GM04503 (cell line): ENCODE data around the gene APH1B.
"Not testable (repeated sequence)": the region's sequence is repeated elsewhere in the genome, so short reads cannot be mapped to it uniquely, and the experiment has no call there.

Source experiments
- DNase-seq: peaks from one replicate; pipeline ENCODE4 v3.0.0-alpha.2; 2012; ENCODE audit warnings: low read depth

The APH1B gene

DNA sequence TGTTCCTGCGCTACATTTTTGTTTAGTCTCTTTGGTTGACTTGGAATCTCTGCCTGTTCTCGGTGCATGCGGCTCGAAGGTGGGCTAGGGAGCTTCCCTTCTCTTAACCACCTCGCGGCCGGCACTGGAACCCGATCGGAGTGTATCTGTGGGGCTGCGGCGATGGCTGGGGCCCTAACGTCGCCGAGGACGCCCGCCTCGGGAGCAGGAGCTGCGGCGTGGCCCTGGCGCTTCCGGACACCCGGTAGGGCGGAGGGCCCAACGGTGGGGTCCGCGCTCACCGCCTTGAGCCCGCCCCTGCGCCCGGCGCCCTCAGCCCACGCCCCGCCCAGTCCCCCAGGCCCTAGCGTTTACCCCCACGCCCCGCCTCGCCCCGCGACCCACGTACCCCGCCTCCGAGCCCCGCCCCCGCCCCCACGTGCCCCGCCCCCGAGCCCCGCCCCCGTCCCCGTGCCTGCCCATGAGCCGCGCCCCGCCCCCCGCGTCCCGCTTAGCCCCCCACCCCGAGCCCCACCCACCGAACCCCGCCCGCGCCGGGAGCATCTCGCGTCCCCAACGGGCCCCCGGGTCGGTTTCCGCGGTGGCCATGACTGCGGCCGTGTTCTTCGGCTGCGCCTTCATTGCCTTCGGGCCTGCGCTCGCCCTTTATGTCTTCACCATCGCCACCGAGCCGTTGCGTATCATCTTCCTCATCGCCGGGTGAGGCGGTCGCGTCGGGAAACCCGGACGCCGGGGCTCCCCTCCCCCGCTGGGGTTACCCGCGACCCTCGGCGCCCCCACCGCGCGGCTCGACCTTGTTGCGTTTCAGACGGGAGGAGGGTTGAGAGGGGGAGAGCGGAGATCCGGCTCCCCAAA lies at the start of gene APH1B:
Gene APH1B, plus strand, starts transcription at position 568 of the 855 bp plus-strand sequence. Its CDS starts 19 bp downstream, at position 587.
- no peak for DNase-seq

DNA sequence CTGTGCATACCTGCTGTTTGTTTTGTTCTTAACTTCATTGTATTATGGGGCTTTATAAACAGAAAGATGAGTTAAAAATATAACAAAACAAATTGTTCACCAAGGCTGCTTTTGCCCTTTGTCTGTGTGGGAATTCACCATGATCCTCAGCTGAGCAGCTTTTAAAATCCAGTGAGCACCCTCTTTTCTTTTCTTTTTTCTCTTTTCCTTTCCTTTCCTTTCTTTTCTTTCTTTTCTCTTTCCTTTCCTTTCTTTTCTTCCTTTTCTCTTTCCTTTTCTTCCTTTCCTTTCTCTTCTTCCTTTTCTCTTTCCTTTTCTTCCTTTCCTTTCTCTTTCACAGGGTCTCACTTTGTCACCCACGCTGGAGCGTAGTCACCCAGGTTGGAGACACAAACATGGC lies 49.7 kb upstream of the APH1B start:
- DNase-seq: no peak

DNA sequence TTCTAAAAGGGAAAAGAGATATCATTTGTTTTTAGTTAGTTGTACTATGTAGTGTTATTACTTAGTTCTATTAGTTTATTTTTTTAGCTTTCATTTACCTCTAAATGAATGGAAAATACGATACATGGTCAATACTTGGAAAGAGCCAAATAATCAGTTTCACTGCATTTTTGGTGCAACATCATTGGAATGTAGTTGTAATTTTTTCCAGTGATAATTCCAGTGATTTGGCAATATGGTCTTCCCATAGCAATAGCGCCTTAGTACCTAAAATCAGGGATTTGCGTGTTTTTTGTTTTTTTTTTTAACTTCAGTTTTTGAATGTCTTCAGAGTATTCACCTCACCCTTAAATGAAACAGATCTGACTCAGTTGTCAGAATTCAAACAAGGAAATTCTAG lies 46.2 kb upstream of the APH1B start:
- no peak for DNase-seq

DNA sequence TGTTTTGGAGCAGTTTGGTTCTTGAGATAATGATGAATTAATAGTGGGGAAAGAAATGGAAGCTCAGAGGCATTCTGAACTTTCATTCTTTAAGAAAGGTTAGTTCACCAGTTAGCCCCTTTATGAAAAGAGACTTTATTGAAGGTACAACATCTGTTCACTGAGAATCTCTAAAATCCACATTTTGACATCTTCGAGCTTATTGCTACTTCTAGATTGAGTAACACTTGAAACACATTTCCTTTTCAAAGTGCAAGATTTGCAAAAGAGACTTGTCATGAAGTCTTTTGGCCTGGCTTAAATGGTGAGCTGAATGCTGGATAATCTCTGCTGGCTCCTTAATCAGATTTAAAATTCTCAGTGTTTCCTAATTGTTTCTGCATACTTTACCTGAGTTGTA lies 45.7 kb upstream of the APH1B start:
- DNase-seq: no peak

DNA sequence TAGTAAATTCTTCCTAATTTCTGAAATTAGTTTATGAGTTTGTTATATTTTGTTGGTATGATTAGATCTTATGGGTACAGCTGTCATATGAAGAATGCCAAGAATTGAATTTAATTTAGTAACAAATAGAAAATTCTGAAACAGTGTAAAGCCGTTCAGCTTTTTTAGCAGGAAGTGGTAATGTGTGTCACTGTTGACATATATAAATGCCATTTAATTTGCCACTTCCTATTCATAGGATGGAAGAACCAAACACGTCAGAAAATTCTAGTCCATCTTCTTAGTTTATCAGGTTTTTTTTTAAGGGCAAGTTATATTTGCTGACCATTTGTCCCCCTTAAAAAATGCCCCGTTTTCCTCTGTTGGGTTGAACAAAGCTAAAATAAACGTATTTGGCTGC lies 45.0 kb upstream of the APH1B start:
- DNase-seq: no peak

DNA sequence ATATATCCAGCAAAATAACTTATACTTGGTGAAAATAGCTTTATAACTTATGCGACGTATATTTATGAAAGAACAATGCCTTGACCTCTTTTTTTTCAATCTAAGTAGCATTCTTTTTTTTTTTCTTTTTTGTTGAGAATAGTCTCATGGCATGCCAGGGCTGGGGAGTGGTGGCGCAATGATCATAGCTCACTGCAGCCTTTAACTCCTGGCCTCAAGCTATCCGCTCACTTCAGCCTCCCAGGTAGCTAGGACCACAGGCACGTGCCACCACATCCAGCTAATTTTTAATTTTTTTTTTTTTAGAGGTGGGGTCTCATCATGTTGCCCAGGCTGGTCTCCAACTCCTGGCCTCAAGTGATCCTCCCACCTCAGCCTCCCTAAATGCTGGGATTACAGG lies 44.5 kb upstream of the APH1B start:
- no peak for DNase-seq

DNA sequence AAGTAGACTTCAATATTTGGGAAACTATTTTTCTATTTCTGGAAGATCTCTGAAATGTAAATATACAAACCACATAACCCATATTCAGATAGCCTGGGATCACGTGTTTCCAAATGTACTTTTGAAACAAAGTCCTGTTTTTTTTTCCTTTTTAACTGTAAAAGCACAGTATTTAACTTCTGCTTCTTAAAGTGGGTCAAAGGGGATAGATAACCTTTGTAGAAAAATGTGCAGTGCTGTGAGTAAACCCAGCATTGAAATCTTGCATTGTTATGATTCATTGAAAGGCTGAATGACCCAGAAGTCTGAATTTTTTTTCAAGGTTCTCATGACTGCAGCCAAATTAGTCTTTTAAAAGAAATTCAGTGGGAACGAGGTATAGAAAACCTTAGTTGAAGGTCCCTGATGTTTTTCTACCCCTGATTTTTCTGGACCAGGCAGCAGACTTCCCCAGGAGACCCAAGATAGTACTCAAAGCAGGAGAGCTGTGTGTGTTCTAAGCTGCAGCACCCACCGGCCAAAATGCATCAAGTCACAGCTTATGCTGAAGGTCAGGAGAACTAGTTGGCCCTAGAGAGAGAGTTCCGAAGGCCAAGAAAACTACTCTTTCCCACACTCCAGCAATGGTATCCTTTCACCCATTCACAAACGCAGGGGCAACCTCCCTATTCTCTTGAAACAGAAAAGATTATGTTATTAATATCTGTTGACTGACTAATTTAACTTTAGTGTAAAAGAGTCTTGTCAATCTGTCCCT lies 43.6 kb upstream of the APH1B start:
- no peak for DNase-seq

DNA sequence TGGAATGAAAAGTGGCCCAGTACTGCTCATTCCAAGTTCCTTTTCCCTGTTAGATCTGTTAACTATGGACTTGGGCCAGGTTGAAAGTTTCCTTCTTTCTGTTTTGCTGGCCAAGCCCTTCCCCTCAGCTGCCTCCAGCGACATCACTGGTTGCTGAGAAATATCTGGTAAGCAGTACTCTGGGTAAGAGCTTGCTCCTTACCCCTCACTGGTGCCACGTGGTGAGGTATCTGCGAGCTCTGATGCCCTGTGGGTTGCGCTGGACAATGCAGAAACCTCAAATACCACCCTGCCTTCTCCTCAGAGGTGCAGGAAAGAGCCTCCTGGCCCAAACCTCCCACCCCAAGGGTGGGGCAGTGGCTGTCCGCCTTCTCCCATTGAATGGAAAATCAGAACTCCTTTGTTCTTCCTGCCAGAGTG lies 42.9 kb upstream of the APH1B start:
- DNase-seq: no peak

DNA sequence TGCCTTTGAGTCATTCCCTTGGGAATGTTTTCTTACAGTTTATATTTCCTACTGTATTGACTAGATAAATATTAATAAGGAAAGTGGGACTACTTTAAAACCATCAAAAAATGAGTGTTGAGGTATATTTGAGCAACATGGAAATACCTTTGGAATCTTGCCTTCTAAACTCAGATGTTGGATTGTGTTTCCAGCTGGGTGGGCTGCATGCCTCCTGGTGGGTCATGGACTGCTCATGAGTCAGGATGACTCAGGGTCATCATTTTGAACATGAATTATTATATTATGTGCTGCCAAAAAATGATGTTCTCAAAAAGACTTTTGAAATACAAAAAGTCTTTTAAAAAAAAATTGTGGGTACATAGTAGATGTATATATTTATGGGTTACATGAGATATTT lies 41.1 kb upstream of the APH1B start:
- DNase-seq: no peak

DNA sequence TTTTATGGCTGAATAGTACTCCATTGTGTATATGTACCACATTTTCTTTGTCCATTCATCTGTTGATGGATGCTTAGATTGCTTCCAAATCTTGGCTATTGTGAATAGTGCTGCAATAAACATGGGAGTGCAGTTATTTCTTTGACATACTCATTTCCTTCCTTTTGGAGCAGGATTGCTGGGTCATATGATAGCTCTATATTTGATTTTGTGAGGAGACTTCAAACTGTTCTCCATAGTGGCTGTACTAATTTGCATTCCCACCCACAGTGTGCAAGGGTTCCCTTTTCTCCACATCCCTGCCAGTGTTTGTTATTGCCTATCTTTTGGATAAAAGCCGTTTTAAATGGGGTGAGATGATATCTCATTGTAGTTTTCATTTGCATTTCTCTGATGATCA lies 40.3 kb upstream of the APH1B start:
- DNase-seq: not testable (repeated sequence)

DNA sequence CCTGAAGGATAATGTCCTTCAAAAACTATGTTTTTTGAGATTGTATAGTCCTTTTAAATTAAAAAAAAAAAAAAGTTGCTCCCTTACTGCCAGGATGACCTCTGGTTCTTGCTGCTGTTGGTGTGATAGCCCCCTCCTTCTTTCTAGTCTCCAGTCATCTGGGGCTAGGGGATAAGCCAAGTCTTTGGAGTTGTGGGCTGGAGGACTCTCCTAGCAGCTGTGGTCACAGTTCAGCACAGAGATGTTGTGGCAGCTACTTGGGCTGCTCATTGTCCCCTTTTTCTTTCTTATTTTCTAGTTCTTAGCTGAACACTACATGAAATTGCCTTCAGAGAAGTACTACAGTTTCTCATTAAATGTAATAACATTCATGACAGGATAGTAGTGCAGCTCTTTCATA lies 39.2 kb upstream of the APH1B start:
- DNase-seq: no peak

DNA sequence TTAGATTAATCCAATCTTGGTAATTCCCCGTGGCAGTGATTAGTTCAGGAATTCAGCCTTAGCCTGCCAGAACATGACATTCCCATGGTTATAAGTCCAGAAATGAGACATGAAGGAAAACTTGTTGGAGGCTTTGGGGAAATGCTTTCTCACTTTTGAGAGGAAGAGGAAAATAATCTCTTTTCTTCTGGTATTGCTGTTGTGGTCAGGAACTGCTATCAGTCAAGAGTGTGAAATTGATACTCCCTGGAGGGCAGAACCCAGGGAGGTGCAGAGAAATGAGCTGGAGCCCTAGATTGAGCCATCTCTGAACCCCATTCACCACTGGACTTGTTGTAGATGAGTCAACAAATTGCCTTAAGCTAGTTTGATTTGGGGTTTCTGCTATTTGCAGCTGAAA lies 38.6 kb upstream of the APH1B start:
- no peak for DNase-seq

DNA sequence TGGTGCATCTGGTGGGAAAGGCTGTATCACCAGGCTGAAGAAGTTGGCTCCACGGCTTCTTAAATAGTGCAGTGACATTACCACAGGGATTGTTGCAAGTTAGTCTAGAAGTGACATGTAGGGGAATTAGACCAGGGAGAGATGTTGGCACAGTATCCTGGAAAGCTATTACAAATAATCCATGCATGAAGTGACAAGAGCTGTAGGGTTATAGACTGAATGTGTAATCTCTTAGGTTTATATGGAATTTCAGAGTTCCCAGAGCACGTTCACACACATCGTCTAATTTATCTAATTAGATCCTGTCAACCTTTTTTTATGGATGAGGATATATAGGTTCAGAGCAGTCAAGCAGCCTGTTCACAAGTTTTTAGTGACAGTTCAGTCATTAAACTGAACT lies 37.3 kb upstream of the APH1B start:
- DNase-seq: no peak

DNA sequence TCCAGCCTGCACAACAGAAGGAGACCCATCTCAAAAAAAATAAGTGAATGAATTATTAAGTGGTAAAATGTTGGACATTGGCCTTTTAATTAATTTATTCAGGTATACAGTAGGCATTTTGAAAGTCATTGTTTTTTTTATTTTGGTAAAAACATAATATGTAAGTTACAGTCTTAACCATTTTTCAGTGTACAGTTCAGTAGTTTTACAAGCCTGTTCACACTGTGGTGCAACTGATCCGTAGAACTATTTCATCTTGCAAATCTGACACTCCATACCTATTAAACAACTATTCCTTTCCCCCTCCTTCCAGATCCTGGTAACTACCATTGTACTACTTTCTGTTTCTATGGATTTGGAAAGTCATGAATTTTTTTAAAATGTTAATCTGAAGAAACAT lies 36.1 kb upstream of the APH1B start:
- DNase-seq: no peak

DNA sequence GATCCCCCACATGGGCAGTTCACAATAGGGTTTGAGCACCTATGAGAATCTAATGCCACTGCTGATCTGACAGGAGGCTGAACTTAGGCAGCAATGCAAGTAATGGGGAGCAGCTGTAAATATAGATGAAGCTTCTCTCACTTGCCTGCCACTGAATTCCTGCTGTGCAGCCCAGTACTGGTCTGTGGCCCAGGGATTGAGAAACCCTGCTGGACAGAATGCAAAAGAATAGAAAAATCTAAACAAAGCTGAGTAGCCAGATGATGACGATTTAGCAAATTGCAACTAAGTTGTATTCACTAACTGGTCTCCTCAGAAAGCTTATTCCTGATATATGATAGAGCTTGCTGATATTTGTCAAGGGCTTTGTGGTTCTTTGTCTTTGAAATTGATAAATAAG lies 34.3 kb upstream of the APH1B start:
- peak; percentile 62 for DNase-seq

DNA sequence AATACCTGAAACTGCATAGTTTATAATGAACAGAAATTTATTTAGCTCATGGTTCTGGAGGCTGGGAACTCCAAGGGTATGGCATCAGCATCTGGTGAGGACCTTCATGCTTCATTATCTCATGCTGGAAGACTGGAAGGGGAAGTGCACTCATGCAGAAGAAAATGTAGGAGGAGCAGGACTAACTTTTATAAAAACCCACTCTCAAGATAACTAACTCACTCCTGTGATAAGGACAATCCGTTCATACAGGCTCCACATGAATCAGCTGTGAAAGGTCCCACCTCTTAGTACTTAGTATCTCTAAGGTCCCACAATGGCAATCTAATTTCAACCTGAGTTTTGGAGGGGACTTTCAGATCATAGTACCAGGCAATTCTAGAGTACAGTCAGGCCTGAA lies 33.6 kb upstream of the APH1B start:
- DNase-seq: no peak

DNA sequence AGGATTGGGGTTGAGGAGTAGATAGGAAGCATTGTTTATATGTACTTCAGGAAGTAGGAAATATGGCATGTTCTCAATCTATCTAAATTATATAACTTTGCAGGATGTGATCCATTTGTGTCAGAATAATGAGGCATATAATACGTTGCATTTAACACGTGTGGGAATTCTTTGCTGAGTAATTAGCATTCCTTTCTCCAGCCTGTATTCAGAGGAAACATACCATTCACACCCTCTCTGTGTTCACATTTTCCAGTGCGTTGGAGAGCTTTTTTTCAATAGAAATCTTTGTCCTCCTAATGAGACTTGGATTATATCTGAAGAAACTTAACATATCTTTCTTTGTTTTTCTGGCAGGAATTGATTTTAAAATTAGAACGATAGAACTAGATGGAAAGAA lies 33.0 kb upstream of the APH1B start:
- DNase-seq: no peak

DNA sequence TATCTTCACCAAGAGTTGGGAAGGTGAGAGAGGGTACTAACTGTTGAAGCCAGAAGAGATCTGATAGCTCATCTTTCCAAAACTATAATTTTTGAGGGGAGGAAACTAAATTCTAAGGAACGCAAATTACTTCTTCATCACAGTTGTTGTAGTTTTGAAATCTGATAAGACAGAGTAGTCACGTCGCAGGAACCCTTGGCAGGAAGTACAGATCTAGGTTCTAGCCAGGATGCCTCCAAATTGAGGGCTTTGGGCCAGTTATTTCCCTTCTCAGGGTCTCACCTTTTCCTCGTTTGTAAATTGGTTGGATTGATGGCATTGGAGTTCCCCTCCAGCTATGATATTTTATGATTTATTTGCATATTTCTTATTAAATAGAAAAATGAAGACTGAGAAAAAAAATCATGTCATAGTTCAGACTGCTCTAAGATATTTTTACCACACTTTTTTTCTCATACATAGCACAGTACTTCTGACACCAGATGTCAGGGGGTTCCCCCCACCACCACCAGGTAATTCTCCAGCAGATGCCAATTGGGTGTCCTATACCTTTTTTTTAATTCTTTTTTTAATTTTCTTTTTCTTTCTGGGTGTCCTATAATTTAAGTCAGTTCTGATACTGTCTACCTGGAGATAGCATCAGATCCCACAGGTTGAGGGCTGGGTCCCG lies 32.3 kb upstream of the APH1B start:
- no peak for DNase-seq

DNA sequence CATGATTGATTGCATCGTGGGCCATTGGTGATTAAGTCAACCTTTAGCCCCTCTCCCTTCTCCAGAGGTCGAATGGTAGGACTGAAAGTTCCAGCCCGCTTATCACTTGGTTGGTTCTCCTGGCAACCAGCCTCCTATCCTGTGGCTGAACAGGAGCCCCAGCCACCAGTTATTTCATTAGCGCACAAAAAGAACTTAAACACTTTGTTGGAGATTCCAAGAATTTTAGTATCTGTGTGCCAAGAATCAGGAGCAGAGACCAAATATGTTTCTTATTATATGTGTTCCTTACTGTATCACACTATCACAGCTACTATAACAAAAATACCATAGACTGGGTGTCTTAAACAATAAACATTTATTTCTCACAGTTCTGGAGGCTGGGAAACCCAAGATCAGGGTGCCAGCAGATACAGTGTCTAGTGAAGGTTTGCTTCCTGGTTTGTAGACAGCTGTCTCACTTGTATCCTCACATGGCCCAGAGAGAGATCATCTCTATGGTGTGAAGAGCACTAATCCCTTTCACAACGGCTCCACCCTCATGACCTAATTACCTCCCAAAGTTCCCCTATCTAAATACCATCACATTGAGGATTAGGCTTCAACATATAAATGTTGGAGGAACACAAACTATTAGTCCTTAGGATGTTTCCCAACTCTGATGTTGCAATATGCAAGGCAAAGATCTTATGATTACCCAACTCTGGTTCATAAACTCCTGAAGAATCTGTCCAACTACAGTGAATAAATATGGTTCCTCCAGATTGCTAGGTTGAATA lies 30.5 kb upstream of the APH1B start:
- peak; percentile 96 for DNase-seq

DNA sequence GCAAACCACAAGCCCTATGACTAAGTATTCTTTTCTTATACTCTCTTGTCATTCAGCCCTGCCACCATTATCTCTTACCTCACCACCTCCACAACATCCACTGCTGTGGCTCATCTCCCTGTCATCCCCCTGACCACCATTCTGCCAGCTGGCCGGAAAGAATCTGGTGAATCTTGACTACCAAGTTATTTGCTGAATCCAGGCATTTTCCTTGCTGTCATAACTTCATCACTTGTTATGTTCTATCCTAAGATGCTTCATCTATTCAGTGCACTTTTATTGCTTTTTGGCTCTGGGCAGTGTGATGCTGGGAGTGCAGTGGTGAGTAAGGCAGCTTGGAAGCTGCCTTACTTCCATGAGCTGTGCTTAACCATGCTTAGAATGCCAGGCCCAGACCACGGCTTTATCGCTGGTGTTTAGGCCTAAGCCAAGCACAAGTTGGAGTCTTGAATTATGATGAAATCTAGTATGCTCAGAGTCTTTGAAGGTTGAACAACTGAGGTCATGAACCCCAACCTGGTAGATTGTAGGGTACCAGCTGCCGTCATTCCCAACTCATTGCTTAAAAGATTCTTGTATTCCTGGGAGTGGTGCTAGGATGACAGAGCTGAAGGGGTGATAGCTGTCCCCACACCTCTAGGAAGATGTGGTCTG lies 27.0 kb upstream of the APH1B start:
- DNase-seq: peak; percentile 100

DNA sequence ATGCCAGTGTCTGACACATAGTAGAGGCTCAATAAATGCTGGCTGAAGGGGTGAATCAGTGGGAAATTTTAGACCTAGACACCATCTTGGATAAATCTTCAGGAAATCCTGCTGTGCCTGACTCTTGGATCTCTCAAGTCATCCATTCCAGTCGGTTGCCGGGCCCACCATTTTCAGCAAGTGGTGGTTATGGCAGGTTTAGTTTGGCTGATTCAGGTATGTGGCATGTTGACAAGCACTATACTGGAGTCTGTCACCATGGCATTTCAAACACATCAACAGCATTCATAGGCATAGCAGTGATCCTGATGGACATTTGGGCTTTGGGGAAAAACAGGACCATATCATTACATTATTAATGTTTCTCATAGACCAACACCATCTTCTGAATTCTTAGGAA lies 25.7 kb upstream of the APH1B start:
- DNase-seq: no peak

DNA sequence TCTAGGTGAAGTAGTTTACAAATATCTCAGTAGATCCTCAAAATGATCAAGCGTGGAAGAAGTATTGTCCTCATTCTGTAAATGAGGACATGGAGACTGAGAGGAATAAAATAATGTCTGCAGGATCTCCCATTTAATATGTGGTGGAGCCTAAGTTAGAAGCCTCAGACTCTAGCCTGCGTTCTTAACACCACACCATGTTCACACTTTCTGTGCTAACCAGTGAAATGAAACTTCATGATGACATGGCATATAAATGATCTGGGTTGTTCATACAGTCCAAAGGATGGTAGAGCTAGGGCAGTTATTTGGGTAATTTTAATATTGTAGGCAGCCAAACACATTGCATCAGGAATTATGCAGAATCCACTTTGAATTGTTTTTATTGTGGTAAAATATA lies 25.1 kb upstream of the APH1B start:
- DNase-seq: no peak
